HG02981 (cell line): Measurements from ENCODE around the gene FAIM.
"Not testable (repeated sequence)": the region's sequence is repeated elsewhere in the genome, so short reads cannot be mapped to it uniquely, and the experiment has no call there.

ENCODE experiments used
- ATAC-seq: cut with Tn5 transposase; IDR thresholded peaks from one replicate; pipeline ENCODE4 v1.9.1; 2021; ENCODE audit warnings: mild to moderate bottlenecking, moderate library complexity; ENCODE audit not compliant: unreplicated experiment

Gene FAIM, protein sequence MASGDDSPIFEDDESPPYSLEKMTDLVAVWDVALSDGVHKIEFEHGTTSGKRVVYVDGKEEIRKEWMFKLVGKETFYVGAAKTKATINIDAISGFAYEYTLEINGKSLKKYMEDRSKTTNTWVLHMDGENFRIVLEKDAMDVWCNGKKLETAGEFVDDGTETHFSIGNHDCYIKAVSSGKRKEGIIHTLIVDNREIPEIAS

DNA sequence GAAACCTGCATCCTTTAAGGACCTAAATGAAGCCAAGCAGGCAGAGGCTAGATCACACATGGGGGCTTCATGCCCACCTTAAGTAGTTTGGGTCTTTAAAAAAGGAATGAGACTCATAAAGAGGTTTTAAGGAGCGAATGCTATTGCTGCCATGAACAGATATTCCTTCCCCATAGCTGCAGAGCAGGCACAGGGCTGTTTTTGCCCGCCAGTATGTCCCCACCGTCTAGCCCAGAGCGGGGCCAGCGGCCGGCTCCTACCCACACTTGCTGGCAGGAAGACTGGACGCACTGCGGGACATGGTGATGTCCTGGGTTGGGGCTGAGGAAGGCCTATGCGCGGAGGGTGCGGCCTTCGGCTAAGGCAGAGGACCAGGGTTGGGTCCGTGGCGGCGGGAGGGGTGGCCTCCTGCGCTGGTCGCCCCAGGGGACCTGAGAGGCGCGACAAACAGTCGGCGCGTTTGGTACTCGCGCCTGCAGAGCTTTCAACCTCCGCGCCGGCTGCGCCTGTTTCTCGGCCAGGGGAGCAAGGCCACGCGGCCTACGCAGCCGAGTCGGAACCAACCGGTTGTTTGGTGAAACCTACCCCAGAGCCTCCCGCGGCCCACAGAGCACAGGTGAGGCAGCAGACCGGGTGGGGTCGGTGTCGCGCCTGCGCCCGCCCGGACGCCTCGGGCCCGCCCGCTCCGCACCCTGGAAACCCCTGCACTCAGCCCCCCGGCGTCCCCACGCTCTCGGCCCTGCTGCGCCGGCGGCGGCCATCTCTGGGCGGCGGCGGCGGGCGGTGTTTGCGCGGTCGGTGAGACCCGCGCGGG, at the start of gene FAIM:
Gene FAIM, plus strand, starts transcription at position 450 of the 814 bp plus-strand sequence. CDS start 10,956 bp downstream, outside the sequence.
- ATAC-seq, result peak; percentile 73

DNA sequence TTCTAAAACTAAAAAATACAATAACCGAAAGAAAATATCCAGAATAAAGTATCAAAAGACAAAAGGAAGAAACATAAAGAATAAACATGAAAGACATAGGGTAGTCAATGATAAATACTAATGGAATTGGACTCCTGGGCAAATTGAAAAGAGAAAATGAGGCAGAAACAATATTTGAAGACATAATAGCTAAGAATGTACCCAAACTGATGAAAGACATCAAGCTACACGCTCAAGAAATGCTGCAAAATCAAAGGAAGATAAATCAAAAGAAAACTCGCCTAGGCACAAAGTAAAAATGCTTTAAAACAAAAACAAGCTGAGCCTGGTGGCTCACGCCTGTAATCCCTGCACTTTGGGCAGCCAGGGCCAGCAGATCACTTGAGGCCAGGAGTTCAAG, 49.4 kb upstream of the FAIM start:
- ATAC-seq, result no peak

DNA sequence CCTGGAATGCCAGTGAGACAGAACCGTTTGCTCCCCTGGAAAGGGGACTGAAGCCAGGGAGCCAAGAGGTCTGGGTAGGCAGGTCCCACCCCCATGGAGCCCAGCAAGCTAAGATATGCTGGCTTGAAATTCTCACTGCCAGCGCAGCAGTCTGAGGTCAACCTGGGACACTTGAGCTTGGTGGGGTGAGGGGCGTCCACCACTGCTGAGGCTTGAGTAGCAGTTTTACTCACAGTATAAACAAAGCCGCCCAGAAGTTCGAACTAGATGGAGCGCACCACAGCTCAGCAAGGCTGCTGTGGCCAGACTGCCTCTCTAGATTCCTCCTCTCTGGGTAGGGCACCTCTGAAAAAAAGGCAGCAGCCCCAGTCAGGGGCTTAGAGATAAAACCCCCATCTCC, 48.1 kb upstream of the FAIM start:
- no peak for ATAC-seq

DNA sequence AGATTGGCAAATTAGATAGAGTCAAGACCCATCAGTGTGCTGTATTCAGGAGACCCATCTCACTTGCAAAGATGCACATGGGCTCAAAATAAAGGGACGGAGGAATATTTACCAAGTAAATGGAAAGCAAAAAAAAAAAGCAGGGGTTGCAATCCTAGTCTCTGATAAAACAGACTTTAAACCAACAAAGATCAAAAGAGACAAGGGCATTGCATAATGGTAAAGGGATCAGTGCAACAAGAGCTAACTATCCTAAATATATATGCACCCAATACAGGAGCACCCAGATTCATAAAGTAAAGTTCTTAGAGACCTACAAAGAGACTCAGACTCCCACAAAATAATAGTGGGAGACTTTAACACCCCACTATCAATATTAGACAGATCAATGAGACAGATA, 45.7 kb upstream of the FAIM start:
- ATAC-seq, result not testable (repeated sequence)

DNA sequence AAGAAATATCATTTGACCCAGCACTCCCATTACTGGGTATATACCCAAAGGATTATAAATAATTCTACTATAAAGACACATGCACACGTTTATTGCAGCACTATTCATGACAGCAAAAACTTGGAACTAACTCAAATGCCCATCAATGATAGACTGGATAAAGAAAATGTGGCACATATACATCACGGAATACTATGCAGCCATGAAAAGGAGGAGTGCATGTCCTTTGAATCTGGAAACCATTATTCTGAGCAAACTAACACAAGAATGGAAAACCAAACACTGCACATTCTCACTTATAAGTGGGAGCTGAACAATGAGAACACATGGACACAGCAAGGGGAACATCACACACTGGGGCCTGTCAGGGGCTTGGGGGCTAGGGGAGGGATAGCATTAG, 42.3 kb upstream of the FAIM start:
- ATAC-seq, result not testable (repeated sequence)

DNA sequence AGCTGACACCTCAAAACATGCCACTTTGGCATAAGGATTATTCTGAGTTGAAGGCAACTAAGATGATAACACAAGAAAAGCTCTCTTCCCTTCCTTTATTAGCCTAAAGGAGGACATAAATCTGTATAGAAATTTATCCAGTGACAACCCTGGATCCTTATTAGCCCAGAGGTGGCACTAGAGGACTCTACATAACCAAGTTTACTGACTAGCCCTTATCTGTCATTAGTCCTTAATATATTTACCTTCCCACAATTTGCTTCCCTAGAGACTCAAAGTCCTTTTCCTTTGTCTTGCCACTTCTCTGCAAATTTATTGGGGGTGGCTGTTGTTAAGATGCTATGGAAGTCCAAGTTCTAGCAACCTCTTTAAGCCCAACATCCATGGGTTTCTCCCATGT, 41.2 kb upstream of the FAIM start:
- no peak for ATAC-seq

DNA sequence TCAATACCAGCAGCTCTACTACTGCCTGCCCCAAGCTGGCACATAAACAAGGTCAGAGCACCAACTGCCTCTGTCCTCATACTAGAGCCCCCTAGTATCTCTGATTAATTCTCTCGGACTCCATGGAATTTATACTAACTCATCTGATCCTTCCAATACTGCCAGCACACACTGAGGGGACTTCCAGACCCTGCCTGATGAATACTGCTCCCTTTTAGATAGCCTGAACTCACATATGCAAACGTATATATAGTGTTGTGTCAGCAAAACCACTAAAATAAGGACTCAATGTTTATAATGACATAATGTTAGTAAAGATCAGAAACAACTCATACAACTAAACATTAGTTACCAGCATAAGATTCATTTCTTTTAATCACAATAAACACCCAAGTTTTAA, 39.5 kb upstream of the FAIM start:
- no peak for ATAC-seq

DNA sequence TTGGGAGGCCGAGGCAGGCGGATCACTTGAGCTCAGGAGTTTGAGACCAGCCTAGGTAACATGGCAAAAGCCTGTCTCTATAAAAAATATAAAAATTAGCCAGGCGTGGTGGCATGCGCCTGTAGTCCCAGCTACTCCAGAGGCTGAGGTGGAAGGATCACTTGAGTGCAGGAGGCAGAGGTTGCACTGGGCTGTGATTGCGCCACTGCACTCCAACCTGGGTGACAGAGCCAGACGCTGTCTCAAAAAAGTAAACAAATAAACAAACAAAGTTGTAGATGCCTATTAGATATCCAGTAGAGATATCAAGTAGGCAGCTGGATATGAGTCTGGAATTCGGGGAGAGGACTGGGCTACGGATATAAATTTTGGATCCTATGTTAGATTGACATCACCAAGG, 38.9 kb upstream of the FAIM start:
- not testable (repeated sequence) for ATAC-seq

DNA sequence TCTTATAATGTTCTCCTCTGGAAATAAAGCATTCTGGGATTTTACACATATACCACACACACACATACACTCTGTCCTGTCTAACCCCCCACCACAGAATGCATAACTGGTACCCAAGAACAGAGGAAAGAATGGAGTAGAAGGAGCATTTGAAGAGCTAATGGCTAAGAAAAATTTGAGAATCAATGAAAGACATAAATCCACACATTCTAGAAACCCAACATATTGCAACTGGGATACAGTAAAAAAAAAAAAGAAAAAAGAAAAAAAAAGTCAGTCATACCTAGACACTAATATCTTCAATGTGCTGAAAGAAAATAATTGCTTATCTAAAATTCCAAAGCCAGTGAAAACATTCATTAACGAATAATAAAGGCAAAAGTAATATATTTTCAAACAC, 35.4 kb upstream of the FAIM start:
- no peak for ATAC-seq

DNA sequence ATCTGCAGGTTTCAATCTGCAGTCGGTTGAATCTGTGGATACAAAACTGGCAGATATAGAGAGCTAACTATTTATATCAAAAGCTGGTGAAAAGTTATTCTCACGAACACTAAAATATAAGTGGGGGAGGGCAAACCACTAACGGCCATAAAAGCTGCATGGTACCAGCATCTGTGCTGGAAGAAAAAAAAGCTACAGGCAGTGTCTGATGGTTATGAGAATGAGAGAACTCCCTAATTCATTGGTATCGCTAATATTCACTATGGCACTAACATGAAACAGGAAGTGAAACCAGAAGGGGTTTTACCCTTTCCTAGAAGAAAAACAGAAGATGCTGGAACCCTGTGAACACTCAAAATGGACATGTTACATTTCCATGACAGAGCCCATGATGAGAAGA, 30.4 kb upstream of the FAIM start:
- peak; percentile 94 for ATAC-seq

DNA sequence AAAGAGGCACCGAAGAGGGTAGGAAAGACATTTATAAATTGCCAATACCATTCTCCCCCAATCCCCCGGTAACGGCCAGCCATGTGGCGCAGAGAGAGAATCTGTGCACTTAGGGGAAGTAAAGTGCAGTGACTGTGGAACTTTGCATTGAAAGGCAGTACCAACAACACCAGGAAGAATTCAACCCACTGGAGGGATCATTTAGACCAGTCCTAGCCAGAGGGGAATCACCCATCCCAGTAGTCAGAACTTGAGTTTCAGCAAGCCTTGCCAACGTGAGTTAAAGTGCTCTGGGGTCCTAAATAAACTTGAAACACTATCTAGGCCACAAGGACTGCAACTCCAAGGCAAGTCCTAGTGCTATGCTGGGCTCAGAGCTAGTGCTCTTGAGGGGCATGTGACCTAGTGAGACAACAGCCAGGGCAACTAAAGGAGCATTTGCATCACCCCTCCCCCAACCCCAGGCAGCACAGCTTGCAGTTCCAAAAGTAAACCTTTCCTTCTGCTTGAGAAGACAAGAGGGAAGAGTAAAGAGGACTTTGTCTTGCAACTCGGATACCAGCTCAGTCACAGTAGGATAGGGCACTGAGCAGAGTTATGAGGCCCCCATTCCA, 29.5 kb upstream of the FAIM start:
- ATAC-seq, result no peak

DNA sequence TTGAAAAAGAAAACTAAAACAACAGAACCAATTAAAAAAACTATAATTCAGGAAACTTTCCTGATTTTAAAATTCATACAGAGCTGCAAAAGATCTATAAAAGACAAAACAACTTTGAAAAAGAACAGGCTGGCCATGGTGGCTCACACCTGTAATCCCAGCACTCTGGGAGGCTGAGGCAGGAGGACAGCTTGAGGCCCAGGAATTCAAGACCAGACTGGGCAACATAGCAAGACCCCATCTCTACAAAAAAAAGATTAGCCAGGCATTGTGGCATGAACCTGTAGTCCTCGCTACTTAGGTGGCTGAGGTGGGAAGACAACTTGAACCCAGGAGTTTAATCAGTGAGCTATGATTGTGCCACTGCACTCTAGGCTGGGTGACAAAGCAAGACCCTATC, 21.2 kb upstream of the FAIM start:
- ATAC-seq, result no peak

DNA sequence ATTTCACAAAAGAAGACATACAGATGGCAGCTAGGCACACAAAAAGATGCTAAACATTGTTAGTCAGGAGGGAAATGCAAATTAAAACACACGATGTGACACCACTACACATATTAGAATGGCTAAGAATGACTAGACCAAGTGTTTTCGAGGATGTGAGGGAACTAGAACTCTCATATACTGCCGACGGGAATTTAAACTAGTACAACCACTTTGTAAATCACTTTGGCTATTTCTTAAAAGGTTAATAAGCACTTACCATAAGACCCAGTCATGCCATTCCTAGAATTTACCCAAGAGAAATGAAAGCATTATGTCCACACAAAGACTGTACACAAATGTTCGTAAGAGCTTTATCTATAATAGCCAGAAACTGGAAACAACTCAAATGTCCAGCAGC, 20.1 kb upstream of the FAIM start:
- ATAC-seq, result no peak

DNA sequence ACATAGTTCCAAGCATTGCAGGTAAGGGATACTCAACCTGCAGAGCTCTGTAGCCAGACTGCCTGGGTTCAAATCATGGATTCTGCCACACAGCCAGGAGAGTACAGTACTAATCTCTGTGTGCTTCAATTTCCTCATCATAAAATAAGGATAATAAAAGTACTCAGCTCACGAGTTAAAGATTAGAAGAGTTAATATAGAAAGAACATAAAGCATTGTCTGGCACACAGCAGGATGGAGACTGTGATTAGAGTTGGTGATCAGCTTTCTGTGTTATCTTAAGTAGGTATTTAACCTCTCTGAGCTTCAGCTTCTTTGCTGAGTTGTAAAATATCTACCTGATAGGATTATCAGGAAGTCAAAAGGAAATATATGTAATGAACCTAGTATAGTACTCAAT, 17.2 kb upstream of the FAIM start:
- ATAC-seq, result no peak

DNA sequence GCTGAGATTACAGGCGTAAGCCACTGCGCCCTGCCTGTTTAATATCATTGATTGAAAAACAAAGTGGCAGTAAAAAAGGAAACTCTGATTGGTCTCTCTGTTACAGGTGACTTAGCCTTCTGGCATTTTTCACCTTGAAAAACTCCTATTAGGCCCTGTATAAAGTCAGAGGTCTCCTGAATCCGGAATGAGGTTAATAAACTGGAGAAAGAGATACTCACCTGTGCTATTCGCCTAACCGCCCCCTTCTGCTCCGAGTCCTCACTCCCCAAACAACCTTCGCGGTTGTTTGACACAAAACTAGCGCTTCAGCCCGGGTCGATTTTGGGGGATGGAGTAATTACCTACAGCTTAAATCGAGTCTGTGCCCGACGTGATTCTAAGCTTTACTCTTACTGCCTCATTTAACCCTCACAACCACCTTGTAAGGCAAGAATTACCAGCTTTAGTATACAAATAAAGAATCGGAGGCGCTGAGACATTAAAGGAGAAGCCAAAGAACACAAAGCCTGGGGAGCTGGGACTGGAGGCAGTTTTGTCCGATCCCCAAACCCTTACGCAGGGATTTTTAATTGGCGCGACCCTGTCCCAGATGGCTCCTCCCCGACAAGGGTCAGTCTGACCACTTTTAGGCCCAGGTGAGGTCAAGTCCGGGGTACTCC, 15.0 kb upstream of the FAIM start:
- ATAC-seq, result no peak

DNA sequence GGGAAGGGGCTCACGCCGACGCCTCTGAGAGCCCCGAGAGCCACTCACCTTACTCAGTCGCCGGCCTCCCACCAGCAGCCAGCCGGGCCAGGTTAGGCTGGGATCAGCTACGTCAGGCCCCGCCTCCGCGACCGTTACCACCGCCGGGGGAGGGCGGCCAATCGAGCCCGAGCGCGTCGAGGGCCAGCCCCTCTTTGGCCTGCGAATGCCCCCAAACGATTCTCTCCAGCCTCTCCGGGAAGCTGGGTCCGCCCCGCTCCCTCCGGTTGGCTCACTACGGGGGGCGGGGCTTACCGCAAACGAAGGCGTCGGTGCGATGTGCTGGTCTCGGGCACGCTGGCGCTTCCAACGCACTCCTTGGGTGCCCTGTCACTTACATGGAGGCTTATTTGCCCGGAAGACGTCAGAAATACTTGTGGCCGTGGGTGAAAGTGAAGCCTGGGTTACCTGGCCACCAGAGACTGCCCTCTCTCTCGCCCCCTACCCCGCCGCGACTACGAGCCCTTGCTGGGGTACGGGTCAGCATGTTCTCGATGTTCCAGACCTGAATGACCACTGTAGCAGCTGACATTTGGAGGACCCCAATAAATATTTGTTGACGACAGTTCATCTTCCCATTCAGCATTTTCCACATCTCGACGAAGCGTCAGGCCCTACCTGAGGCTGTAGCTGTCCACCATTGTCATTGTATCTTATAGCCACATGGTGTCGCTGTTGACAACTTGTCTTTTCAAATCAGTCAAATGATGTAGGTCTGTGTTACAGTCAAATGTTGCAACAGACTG, 14.2 kb upstream of the FAIM start, which contains the start of gene CEP70:
Gene CEP70, minus strand, starts transcription at position 111 of the 785 bp plus-strand sequence. CDS start 21,333 bp downstream, outside the sequence.
- peak; percentile 86 for ATAC-seq

DNA sequence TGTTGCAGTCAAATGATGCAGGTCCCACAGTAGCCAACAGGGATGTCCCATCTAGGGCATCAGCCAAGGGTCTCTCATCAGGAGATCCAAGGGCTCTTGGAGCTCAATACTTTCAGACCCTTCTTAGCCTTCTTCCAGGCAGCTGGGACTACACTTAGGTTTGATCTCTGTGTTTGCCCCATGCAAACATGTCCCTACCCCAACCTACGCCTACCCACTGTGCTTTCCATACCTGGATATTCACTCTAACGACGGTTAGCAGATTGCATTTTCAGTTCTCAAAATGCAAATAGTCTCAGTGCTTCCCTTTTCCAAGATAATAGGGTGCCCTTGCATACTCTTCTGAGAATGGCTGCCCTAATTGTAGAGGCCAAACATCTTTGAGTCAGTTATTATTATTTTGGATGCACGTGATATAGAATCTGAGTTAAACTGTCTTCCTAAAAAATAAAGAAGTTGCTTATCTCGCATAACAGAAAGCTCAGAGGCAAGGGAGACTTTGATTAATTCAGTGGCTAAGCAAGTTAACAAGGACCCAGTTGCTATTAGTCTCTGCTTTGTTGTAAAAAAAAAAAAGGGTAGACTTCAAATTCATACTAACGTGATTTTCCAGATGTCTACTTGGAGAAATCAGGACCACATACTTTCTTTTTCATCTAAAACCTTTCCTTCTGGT, 13.5 kb upstream of the FAIM start:
- peak; percentile 5 for ATAC-seq

DNA sequence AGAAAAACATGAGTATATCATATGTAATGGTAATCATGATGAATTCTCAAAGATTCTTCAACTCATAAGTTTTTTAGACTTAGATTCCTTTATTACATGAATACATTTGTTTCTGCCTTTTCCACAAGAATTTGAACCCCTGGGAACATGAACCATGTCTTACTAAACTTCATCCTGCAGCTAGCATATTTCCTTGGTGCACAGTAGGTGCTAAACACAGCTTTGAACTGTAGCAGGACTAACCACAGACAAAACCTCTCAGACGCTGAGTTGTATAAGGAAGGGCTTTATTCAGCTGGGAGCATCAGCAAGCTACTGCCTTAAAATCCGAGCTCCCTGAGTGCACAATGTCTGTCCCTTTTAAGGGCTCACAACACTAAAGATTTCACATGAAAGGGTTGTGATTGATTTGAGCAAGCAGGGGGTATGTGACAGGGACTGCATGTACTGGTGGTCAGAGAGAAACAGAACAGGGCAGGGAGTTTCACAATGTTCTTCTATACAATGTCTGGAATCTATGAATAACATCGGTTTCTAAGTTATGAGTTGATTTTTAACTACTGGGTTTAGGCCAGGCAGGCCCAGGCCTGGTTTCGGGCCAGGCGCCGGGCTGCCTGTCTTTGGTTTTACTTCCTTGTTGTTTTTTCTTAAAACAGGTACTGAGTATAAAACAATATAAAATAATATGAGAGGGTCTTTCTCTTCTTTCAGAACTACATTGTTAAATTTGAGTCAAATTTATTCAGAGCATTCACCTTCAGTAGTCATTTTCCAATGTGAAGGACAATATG, 11.2 kb upstream of the FAIM start:
- ATAC-seq, result not testable (repeated sequence)

DNA sequence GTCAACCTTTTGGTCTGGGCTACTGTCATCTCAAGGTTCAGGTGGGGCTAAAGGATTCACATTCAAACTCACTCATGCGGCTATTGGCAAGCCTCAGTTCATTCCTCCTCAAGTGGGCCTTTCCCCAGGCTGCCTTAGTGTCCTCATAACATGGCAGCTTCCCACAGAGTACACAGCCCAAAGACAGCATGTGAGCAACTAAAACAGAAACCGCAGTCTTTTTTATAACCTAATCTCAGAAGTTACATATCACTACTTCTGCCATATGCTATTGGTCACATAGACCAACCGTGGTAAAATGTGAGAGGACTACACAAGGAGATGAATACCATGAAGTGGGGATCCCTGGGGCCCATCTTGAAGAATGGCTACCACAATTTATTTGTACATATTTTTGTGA, 10.0 kb upstream of the FAIM start:
- ATAC-seq, result no peak
